ENCODE measurements around the gene SCN5A.

SCN5A gene

DNA sequence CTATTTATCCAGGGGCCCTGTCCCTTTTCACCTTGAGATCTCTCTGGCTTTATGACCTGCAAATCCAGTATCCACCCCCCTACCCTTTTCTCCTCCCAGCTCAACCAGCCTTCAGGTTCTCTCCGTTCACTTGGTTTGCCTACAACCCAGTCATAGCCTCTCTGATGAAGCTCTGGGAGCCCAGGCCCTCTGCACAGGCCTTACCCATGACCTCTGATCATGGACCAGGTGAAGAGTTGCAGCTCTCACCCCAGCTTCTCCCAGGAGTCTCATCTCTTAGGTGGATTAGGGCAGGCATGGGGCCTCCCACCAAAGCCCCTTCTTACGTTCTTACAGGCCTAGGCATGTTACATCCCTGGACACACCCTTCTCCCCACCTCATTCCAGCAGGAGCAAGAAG lies 93.6 kb downstream of the SCN5A start:
- Histone ChIP-seq H3K9ac (ENCODE audit: low read length) (no peak overlapping the region), H3K9me3 (replicated peaks; ENCODE audit: insufficient read depth, low read length) (no peaks in the 10 kb centered on the region), H3K79me2 (ENCODE audit: low read length) (no peaks in the 10 kb centered on the region), H3F3A (ENCODE audit: insufficient read depth, low read length) (no peaks in the 10 kb centered on the region), H3K27me3 (replicated peaks; ENCODE audit: insufficient read depth, low read length) (no peaks in the 10 kb centered on the region), H4K20me1 (ENCODE audit: insufficient read depth, low read length) (no peaks in the 10 kb centered on the region), H3K4me3 (ENCODE audit: low read length) (no peak overlapping the region), H3K9me2 (replicated peaks; ENCODE audit: insufficient read depth, low read length) (no peaks in the 10 kb centered on the region), H3K4me1 (ENCODE audit: low read length) (no peaks in the 10 kb centered on the region), H3K4me2 (ENCODE audit: low read depth, low read length) (no peak overlapping the region), H3K27ac (ENCODE audit: low read length) (no peak overlapping the region), H3K36me3 (replicated peaks; ENCODE audit: insufficient read depth, low read length) (no peaks in the 10 kb centered on the region), H2AFZ (ENCODE audit: low read length) (no peak overlapping the region)
- no peak for DNase-seq
- TF ChIP-seq CTCF (IDR thresholded peaks at IDR 0.05; ENCODE audit: low read length) (no peak), EZH2phosphoT487 (IDR thresholded peaks at IDR 0.05; ENCODE audit: low read length) (no peak), EZH2 (optimal IDR thresholded peaks at IDR 0.05; ENCODE audit: low read depth, low read length) (no peak)

- Histone ChIP-seq H3K79me2 (ENCODE audit: low read length) (no peaks in the 10 kb centered on the region), H3K36me3 (replicated peaks; ENCODE audit: insufficient read depth, low read length) (no peaks in the 10 kb centered on the region), H4K20me1 (ENCODE audit: insufficient read depth, low read length) (no peaks in the 10 kb centered on the region), H3F3A (ENCODE audit: insufficient read depth, low read length) (no peaks in the 10 kb centered on the region), H3K9me2 (replicated peaks; ENCODE audit: insufficient read depth, low read length) (no peaks in the 10 kb centered on the region), H3K27ac (ENCODE audit: low read length) (no peak overlapping the region), H2AFZ (ENCODE audit: low read length) (no peak overlapping the region), H3K4me2 (ENCODE audit: low read depth, low read length) (no peak overlapping the region), H3K4me3 (ENCODE audit: low read length) (no peak overlapping the region), H3K9me3 (replicated peaks; ENCODE audit: insufficient read depth, low read length) (no peaks in the 10 kb centered on the region), H3K9ac (ENCODE audit: low read length) (no peak overlapping the region), H3K27me3 (replicated peaks; ENCODE audit: insufficient read depth, low read length) (no peaks in the 10 kb centered on the region), H3K4me1 (ENCODE audit: low read length) (no peaks in the 10 kb centered on the region)
- no peak for DNase-seq
- TF ChIP-seq EZH2phosphoT487 (IDR thresholded peaks at IDR 0.05; ENCODE audit: low read length): no peak
- no peak for TF ChIP-seq CTCF (IDR thresholded peaks at IDR 0.05; ENCODE audit: low read length)
- TF ChIP-seq EZH2 (optimal IDR thresholded peaks at IDR 0.05; ENCODE audit: low read depth, low read length): no peak
These were observed 94.2 kb downstream of the SCN5A start for GRCh38 chr3:38555149-38555840.

DNA sequence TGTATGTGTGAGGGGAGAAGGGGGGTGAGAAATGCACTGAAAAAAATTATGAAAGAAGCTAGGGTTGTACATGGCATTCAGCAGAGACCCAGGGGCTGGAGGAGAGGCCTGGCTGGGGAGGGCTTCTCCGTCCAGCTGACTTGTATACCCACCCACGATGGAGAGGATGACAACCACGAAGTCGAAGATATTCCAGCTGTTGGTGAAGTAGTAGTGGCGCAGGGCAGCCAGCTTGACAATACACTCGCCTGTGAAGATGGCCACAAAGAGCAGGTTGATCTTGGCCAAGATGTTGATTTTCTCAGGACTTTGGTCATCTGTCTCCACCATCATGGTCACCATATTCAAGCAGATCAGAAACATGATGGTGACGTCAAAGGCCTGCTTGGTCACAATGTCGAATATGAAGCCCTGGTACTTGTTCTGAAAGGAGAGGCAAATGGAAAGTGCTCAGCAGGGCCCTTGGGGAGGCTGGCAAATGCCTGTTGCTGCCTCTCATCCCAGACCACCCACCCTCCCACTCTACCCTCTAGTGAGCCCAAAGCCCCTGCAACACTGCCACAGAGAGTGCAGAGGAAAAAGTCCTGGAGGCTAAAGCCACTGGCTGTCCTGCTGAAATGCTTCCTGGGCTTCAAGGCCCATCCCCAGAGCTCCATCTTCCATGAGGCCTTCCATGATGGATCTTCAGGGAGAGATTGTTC lies 95.2 kb downstream of the SCN5A start:
- no peak for TF ChIP-seq EZH2 (optimal IDR thresholded peaks at IDR 0.05; ENCODE audit: low read depth, low read length)
- no peak for TF ChIP-seq CTCF (IDR thresholded peaks at IDR 0.05; ENCODE audit: low read length)
- no peak for TF ChIP-seq EZH2phosphoT487 (IDR thresholded peaks at IDR 0.05; ENCODE audit: low read length)
- Histone ChIP-seq H3K9me3 (replicated peaks; ENCODE audit: insufficient read depth, low read length) (no peaks in the 10 kb centered on the region), H3K27ac (ENCODE audit: low read length) (no peak overlapping the region), H3F3A (ENCODE audit: insufficient read depth, low read length) (no peaks in the 10 kb centered on the region), H3K27me3 (replicated peaks; ENCODE audit: insufficient read depth, low read length) (no peaks in the 10 kb centered on the region), H3K4me3 (ENCODE audit: low read length) (no peak overlapping the region), H4K20me1 (ENCODE audit: insufficient read depth, low read length) (no peaks in the 10 kb centered on the region), H3K4me1 (ENCODE audit: low read length) (no peaks in the 10 kb centered on the region), H2AFZ (ENCODE audit: low read length) (no peak overlapping the region), H3K4me2 (ENCODE audit: low read depth, low read length) (no peak overlapping the region), H3K9ac (ENCODE audit: low read length) (no peak overlapping the region), H3K36me3 (replicated peaks; ENCODE audit: insufficient read depth, low read length) (no peaks in the 10 kb centered on the region), H3K79me2 (ENCODE audit: low read length) (no peaks in the 10 kb centered on the region), H3K9me2 (replicated peaks; ENCODE audit: insufficient read depth, low read length) (no peaks in the 10 kb centered on the region)
- DNase-seq: no peak

All from MM.1S (cell line).